Measurements from ENCODE around the gene HES6. TPM values are rescaled to one million over a fixed set of nuclear protein-coding genes. Genes with fewer than 3 reads are reported as not detected.

The HES6 gene
- total RNA-seq, 3 donors from 2014 or later = 4.0 to 5.6 (median 4.7) TPM

GRCh38 chr2:238286987-238287736 lies 47.3 kb upstream of the HES6 start:
- H3K4me3 ChIP-seq = peak overlapping the region; percentile 83 to 86 (median 86)
- peaks cover 19 to 30% of the 10 kb centered on the region in 2 donors for H3K4me1 ChIP-seq
- peak overlapping the region; percentile 97 to 99 for H3K27ac ChIP-seq
- DNase-seq (ENCODE audit: low spot score in 2 of 2) = peak in 1 of 2 donors; percentile 65
- H3K27me3 ChIP-seq = no peaks in the 10 kb centered on the region
- intact Hi-C loops (cut with DNase I; ENCODE audit: low total_unique reads) = no loop called here
- no peak for TF ChIP-seq POLR2AphosphoS5 (IDR thresholded peaks at IDR 0.05)
- TF ChIP-seq POLR2A (IDR thresholded peaks at IDR 0.05) = no peak
- TF ChIP-seq, protein P1, sequence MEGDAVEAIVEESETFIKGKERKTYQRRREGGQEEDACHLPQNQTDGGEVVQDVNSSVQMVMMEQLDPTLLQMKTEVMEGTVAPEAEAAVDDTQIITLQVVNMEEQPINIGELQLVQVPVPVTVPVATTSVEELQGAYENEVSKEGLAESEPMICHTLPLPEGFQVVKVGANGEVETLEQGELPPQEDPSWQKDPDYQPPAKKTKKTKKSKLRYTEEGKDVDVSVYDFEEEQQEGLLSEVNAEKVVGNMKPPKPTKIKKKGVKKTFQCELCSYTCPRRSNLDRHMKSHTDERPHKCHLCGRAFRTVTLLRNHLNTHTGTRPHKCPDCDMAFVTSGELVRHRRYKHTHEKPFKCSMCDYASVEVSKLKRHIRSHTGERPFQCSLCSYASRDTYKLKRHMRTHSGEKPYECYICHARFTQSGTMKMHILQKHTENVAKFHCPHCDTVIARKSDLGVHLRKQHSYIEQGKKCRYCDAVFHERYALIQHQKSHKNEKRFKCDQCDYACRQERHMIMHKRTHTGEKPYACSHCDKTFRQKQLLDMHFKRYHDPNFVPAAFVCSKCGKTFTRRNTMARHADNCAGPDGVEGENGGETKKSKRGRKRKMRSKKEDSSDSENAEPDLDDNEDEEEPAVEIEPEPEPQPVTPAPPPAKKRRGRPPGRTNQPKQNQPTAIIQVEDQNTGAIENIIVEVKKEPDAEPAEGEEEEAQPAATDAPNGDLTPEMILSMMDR (IDR thresholded peaks at IDR 0.05) = no peak
- no peaks in the 10 kb centered on the region for H3K36me3 ChIP-seq
- H3K9me3 ChIP-seq = no peaks in the 10 kb centered on the region

GRCh38 chr2:238286551-238286950 lies 46.7 kb upstream of the HES6 start:
- Histone ChIP-seq H3K9me3 (no peaks in the 10 kb centered on the region), H3K4me3 (peak overlapping the region in 2 of 3 donors; percentile 83 to 86), H3K27me3 (no peaks in the 10 kb centered on the region), H3K27ac (peak overlapping the region; percentile 97 to 99), H3K36me3 (no peaks in the 10 kb centered on the region), H3K4me1 (peaks cover 19 to 33% of the 10 kb centered on the region in 2 donors)
- TF ChIP-seq, protein P1 (IDR thresholded peaks at IDR 0.05) = peak; percentile 18 to 62 (median 57)
- peak; percentile 29 to 72 (median 41) for TF ChIP-seq POLR2AphosphoS5 (IDR thresholded peaks at IDR 0.05)
- peak; percentile 36 for TF ChIP-seq POLR2A (IDR thresholded peaks at IDR 0.05)
- intact Hi-C loops (cut with DNase I; ENCODE audit: low total_unique reads) = no loop called here
- DNase-seq (ENCODE audit: low spot score in 2 of 2) = peak; percentile 80 to 94

GRCh38 chr2:238286095-238286494 lies 46.3 kb upstream of the HES6 start:
- TF ChIP-seq POLR2A (IDR thresholded peaks at IDR 0.05) (no peak), POLR2AphosphoS5 (IDR thresholded peaks at IDR 0.05) (no peak)
- TF ChIP-seq, protein P1 (IDR thresholded peaks at IDR 0.05) = no peak
- Histone ChIP-seq H3K9me3 (no peaks in the 10 kb centered on the region), H3K4me1 (peaks cover 19 to 35% of the 10 kb centered on the region in 2 donors), H3K27me3 (no peaks in the 10 kb centered on the region), H3K27ac (peak overlapping the region; percentile 97 to 99), H3K36me3 (no peaks in the 10 kb centered on the region), H3K4me3 (peak overlapping the region in 2 of 3 donors; percentile 83 to 86)
- intact Hi-C loops (cut with DNase I; ENCODE audit: low total_unique reads) = no loop called here
- no peak for DNase-seq (ENCODE audit: low spot score in 2 of 2)

DNA sequence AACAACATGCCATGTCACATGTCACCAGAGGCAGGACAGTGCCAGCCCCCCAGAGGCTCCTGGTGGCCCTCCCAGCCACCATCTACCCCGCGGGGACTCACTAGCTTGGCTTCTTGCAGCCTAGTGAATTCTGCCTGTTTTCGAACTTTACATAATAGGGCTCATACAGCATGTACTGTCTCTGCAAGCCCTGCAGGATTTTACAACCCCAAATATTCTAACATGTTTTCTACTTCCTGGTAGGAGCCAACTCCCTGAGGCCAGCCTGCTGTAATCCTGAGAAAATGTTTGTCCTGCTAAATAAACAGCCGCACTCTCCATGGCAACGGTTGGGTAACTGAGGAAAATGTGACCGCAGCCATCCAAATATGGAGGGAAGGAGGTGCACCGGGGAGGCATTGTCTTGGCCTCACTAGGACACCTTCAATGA lies 45.8 kb upstream of the HES6 start:
- TF ChIP-seq POLR2AphosphoS5 (IDR thresholded peaks at IDR 0.05) (peak; percentile 85 to 95 (median 93)), POLR2A (IDR thresholded peaks at IDR 0.05) (no peak)
- TF ChIP-seq, protein P1 (IDR thresholded peaks at IDR 0.05) = peak; percentile 22 to 63 (median 24)
- Histone ChIP-seq H3K27me3 (no peaks in the 10 kb centered on the region), H3K4me1 (peaks cover 19 to 32% of the 10 kb centered on the region in 2 donors), H3K9me3 (no peaks in the 10 kb centered on the region), H3K27ac (peak overlapping the region; percentile 97 to 99), H3K36me3 (no peaks in the 10 kb centered on the region), H3K4me3 (peak overlapping the region in 2 of 3 donors; percentile 83 to 86)
- intact Hi-C loops (cut with DNase I; ENCODE audit: low total_unique reads) = no loop called here
- peak; percentile 94 to 99 for DNase-seq (ENCODE audit: low spot score in 2 of 2)
